ENCODE results near the gene PPP3R2.

The PPP3R2 gene

DNA sequence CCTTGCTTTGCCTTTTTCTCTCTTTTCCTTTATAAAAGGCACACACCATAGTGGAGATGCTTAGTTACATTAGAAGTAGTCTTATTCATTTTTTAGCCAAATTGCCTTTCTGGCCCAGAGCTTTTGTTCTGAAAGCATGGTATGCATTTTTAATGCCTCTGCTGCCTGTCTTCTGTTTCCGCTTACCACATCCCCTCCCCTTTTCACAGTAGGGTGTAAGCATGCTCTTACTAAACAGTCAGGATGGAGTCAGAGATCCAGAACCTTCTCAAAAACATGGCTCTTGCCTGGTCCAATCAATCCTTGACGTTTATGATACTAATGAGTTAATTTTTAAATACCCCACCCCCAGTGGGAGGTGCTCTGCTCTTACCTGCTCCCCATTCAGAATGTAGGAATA, 22.5 kb downstream of the PPP3R2 start:
- no peak overlapping the region for H3K9ac ChIP-seq (ENCODE audit: low read length)
- H3K4me3 ChIP-seq (ENCODE audit: insufficient read depth, low read length, poor library complexity, severe bottlenecking) = no peak overlapping the region
- no peak for TF ChIP-seq EZH2phosphoT487 (conservative IDR thresholded peaks at IDR 0.05; ENCODE audit: low read length)
- TF ChIP-seq, protein P1, sequence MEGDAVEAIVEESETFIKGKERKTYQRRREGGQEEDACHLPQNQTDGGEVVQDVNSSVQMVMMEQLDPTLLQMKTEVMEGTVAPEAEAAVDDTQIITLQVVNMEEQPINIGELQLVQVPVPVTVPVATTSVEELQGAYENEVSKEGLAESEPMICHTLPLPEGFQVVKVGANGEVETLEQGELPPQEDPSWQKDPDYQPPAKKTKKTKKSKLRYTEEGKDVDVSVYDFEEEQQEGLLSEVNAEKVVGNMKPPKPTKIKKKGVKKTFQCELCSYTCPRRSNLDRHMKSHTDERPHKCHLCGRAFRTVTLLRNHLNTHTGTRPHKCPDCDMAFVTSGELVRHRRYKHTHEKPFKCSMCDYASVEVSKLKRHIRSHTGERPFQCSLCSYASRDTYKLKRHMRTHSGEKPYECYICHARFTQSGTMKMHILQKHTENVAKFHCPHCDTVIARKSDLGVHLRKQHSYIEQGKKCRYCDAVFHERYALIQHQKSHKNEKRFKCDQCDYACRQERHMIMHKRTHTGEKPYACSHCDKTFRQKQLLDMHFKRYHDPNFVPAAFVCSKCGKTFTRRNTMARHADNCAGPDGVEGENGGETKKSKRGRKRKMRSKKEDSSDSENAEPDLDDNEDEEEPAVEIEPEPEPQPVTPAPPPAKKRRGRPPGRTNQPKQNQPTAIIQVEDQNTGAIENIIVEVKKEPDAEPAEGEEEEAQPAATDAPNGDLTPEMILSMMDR (IDR thresholded peaks at IDR 0.05; ENCODE audit: insufficient read depth, low read length, poor library complexity, severe bottlenecking) = no peak
- H3K27ac ChIP-seq (ENCODE audit: low read depth, low read length) = no peak overlapping the region
- H4K20me1 ChIP-seq (ENCODE audit: low read depth, low read length) = no peaks in the 10 kb centered on the region
- H3K4me2 ChIP-seq (ENCODE audit: low read depth, low read length, poor library complexity, severe bottlenecking) = no peak overlapping the region
- H3K79me2 ChIP-seq (ENCODE audit: insufficient read depth, low read length) = no peaks in the 10 kb centered on the region
- no peaks in the 10 kb centered on the region for H3K36me3 ChIP-seq (ENCODE audit: low read length)
- H3K9me2 ChIP-seq (replicated peaks; ENCODE audit: insufficient read depth, low read length) = no peaks in the 10 kb centered on the region
- no peaks in the 10 kb centered on the region for H3K9me3 ChIP-seq (ENCODE audit: insufficient read depth, low read length)
- H3F3A ChIP-seq (ENCODE audit: insufficient read depth) = no peaks in the 10 kb centered on the region
- H2AFZ ChIP-seq (ENCODE audit: low read depth, low read length, severe bottlenecking) = no peak overlapping the region
- no peaks in the 10 kb centered on the region for H3K27me3 ChIP-seq (ENCODE audit: low read length)

- Histone ChIP-seq H3K9me2 (replicated peaks; ENCODE audit: insufficient read depth, low read length) (no peaks in the 10 kb centered on the region), H3F3A (ENCODE audit: insufficient read depth) (no peaks in the 10 kb centered on the region), H3K79me2 (ENCODE audit: insufficient read depth, low read length) (no peaks in the 10 kb centered on the region), H4K20me1 (ENCODE audit: low read depth, low read length) (no peaks in the 10 kb centered on the region), H3K27me3 (ENCODE audit: low read length) (no peaks in the 10 kb centered on the region), H3K4me3 (ENCODE audit: insufficient read depth, low read length, poor library complexity, severe bottlenecking) (no peak overlapping the region), H3K9me3 (ENCODE audit: insufficient read depth, low read length) (no peaks in the 10 kb centered on the region), H3K36me3 (ENCODE audit: low read length) (0 out of 2 replicates have a peak, but pooled peaks cover 2% of the 10 kb centered on the region), H3K4me2 (ENCODE audit: low read depth, low read length, poor library complexity, severe bottlenecking) (no peak overlapping the region), H2AFZ (ENCODE audit: low read depth, low read length, severe bottlenecking) (no peak overlapping the region), H3K9ac (ENCODE audit: low read length) (no peak overlapping the region), H3K27ac (ENCODE audit: low read depth, low read length) (no peak overlapping the region)
- TF ChIP-seq EZH2phosphoT487 (conservative IDR thresholded peaks at IDR 0.05; ENCODE audit: low read length) = no peak
- TF ChIP-seq, protein P1 (IDR thresholded peaks at IDR 0.05; ENCODE audit: insufficient read depth, low read length, poor library complexity, severe bottlenecking) = no peak
Observed at GRCh38 chr9:101571114-101571513, 23.7 kb downstream of the PPP3R2 start.

- no peaks in the 10 kb centered on the region for H3F3A ChIP-seq (ENCODE audit: insufficient read depth)
- no peak overlapping the region for H3K4me2 ChIP-seq (ENCODE audit: low read depth, low read length, poor library complexity, severe bottlenecking)
- no peaks in the 10 kb centered on the region for H4K20me1 ChIP-seq (ENCODE audit: low read depth, low read length)
- H2AFZ ChIP-seq (ENCODE audit: low read depth, low read length, severe bottlenecking) = no peak overlapping the region
- H3K9me3 ChIP-seq (ENCODE audit: insufficient read depth, low read length) = no peaks in the 10 kb centered on the region
- no peak for TF ChIP-seq EZH2phosphoT487 (conservative IDR thresholded peaks at IDR 0.05; ENCODE audit: low read length)
- TF ChIP-seq, protein P1 (IDR thresholded peaks at IDR 0.05; ENCODE audit: insufficient read depth, low read length, poor library complexity, severe bottlenecking) = no peak
- H3K79me2 ChIP-seq (ENCODE audit: insufficient read depth, low read length) = no peaks in the 10 kb centered on the region
- no peak overlapping the region for H3K9ac ChIP-seq (ENCODE audit: low read length)
- H3K27me3 ChIP-seq (ENCODE audit: low read length) = no peaks in the 10 kb centered on the region
- H3K36me3 ChIP-seq (ENCODE audit: low read length) = 0 out of 2 replicates have a peak, but pooled peaks cover 3% of the 10 kb centered on the region
- no peak overlapping the region for H3K4me3 ChIP-seq (ENCODE audit: insufficient read depth, low read length, poor library complexity, severe bottlenecking)
- H3K27ac ChIP-seq (ENCODE audit: low read depth, low read length) = no peak overlapping the region
- H3K9me2 ChIP-seq (replicated peaks; ENCODE audit: insufficient read depth, low read length) = no peaks in the 10 kb centered on the region
Observed at GRCh38 chr9:101569741-101570501, 24.8 kb downstream of the PPP3R2 start.

All from SU-DHL-6 (cell line).